ENCODE measurements around the gene PTH.

- no peak for TF ChIP-seq CTCF (IDR thresholded peaks at IDR 0.05 in 4 of 5, conservative IDR thresholded peaks at IDR 0.05 in 1 of 5)
- TF ChIP-seq POLR2A (IDR thresholded peaks at IDR 0.05) = no peak
Observed at GRCh38 chr11:13468750-13469149, 27.0 kb downstream of the PTH start.
